SK-N-SH (cell line): Measurements from ENCODE around the gene PTPRJ. TPM values are rescaled to one million over a fixed set of nuclear protein-coding genes. Genes with fewer than 3 reads are reported as not detected.

Experiments
- CTCF ChIA-PET: fragments of 300-600, 350-600 bp; formaldehyde crosslinking; extraction: SDS; loops from one replicate; lab custom pipeline; 2021; lab: Yijun Ruan, JAX
- POLR2A ChIA-PET: fragments of 350-600 bp; sonication (Branson Sonifier 250); formaldehyde crosslinking; extraction: SDS; loops from one replicate; lab custom pipeline; 2020; ENCODE audit warnings: antibody characterized with exemption, inconsistent platforms; lab: Yijun Ruan, JAX
- DNase-seq: peaks from one replicate; pipeline ENCODE4 v3.0.0; 2012
- H2AFZ ChIP-seq: fragments of 200-600 bp; sonication (generic); 2 replicates; pipeline ENCODE4 v1.8.1; 2016; ENCODE audit warnings: antibody characterized with exemption, mild to moderate bottlenecking, low read depth
- H3F3A ChIP-seq: fragments of 200-600 bp; sonication (generic); replicated peaks from 2 replicates; pipeline ENCODE3; 2016; ENCODE audit warnings: antibody characterized with exemption, mild to moderate bottlenecking; ENCODE audit not compliant: insufficient read depth
- H3K27ac ChIP-seq, 2 experiments: fragments of 200-500 bp in 1 of 2; fragments of 200-600 bp in 1 of 2; sonication (Bioruptor generic) in 1 of 2; sonication (generic), shearing (Covaris generic) in 1 of 2; 2 replicates each; pipeline versions ENCODE4 v1.5.1 to v1.6.1; 2014 to 2016; ENCODE audit warnings: low read depth in 2 of 2, inconsistent platforms in 1 of 2, low read length in 1 of 2, mild to moderate bottlenecking in 1 of 2, mixed read lengths in 1 of 2
- H3K27me3 ChIP-seq: fragments of 200-600 bp; sonication (generic), shearing (Covaris generic); 2 replicates; pipeline ENCODE4 v1.6.1; 2016; ENCODE audit warnings: mixed run types; ENCODE audit not compliant: insufficient read depth
- H3K36me3 ChIP-seq, 2 experiments: fragments of 200-500 bp in 1 of 2; fragments of 200-600 bp in 1 of 2; sonication (Bioruptor generic) in 1 of 2; sonication (generic) in 1 of 2; replicated peaks in 1 of 2; 2 replicates each; pipeline versions ENCODE3 to v1.5.1; 2014 to 2016; ENCODE audit warnings: low read length in 1 of 2, mild to moderate bottlenecking in 1 of 2; ENCODE audit not compliant: insufficient read depth in 2 of 2, control insufficient read depth in 1 of 2
- H3K4me1 ChIP-seq, 2 experiments: fragments of 200-500 bp in 1 of 2; fragments of 200-600 bp in 1 of 2; sonication (Bioruptor generic) in 1 of 2; sonication (generic), shearing (Covaris generic) in 1 of 2; 2 replicates each; pipeline versions ENCODE4 v1.5.1 to v1.6.1; 2014 to 2016; ENCODE audit warnings: low read depth in 1 of 2, low read length in 1 of 2, mixed run types in 1 of 2; ENCODE audit not compliant: insufficient read depth in 2 of 2, control insufficient read depth in 1 of 2
- H3K4me2 ChIP-seq: fragments of 200-600 bp; sonication (generic), shearing (Covaris generic); 2 replicates; pipeline ENCODE4 v1.6.1; 2017; ENCODE audit warnings: mixed run types
- H3K4me3 ChIP-seq, 2 experiments: fragments of 200-500 bp in 1 of 2; fragments of 200-600 bp in 1 of 2; sonication (Bioruptor generic) in 1 of 2; sonication (generic), shearing (Covaris generic) in 1 of 2; 2 replicates each; pipeline versions ENCODE4 v1.5.1 to v1.8.1; 2014 to 2016; ENCODE audit warnings: low read depth in 2 of 2, inconsistent platforms in 1 of 2, low read length in 1 of 2, mild to moderate bottlenecking in 1 of 2, mixed read lengths in 1 of 2, moderate library complexity in 1 of 2
- H3K79me2 ChIP-seq: fragments of 200-600 bp; sonication (generic); 2 replicates; pipeline ENCODE4 v1.8.1; 2017; ENCODE audit warnings: mild to moderate bottlenecking; ENCODE audit not compliant: insufficient read depth
- H3K9ac ChIP-seq: fragments of 200-600 bp; sonication (generic); 2 replicates; pipeline ENCODE4 v1.6.1; 2017; ENCODE audit warnings: mixed run types
- H3K9me2 ChIP-seq: fragments of 200-600 bp; sonication (generic); 2 replicates; pipeline ENCODE4 v1.6.1; 2017; ENCODE audit warnings: mixed run types
- H3K9me3 ChIP-seq: fragments of 200-600 bp; sonication (generic); 2 replicates; pipeline ENCODE4 v1.6.1; 2017; ENCODE audit warnings: mixed run types, mild to moderate bottlenecking, moderate library complexity
- H4K20me1 ChIP-seq: fragments of 200-600 bp; sonication (generic); 2 replicates; pipeline ENCODE4 v1.6.1; 2017; ENCODE audit warnings: mild to moderate bottlenecking, mixed run types; ENCODE audit not compliant: insufficient read depth
- ELF1 ChIP-seq: IDR thresholded peaks from 2 replicates; pipeline ENCODE4 v1.4.0; 2012
- EZH2phosphoT487 ChIP-seq: fragments of 200-600 bp; sonication (generic); IDR thresholded peaks from 2 replicates; pipeline ENCODE4 v1.6.1; 2017; ENCODE audit warnings: low read depth, mixed run types, mild to moderate bottlenecking, antibody characterized with exemption, moderate library complexity, borderline replicate concordance
- GABPA ChIP-seq: IDR thresholded peaks from 2 replicates; pipeline ENCODE4 v1.4.0; 2012; ENCODE audit warnings: low read depth, mild to moderate bottlenecking
- JUND ChIP-seq: IDR thresholded peaks from 2 replicates; pipeline ENCODE4 v1.4.0; 2012
- MEF2A ChIP-seq: IDR thresholded peaks from 2 replicates; pipeline ENCODE4 v1.4.0; 2012; ENCODE audit warnings: low read depth, borderline replicate concordance
- NFIC ChIP-seq: IDR thresholded peaks from 2 replicates; pipeline ENCODE4 v1.4.0; 2012; ENCODE audit warnings: borderline replicate concordance
- NRF1 ChIP-seq: IDR thresholded peaks from 2 replicates; pipeline ENCODE4 v1.6.1; 2012; ENCODE audit warnings: low read depth, mild to moderate bottlenecking, low read length
- RAD21 ChIP-seq: IDR thresholded peaks from 2 replicates; pipeline ENCODE4 v1.6.1; 2012; ENCODE audit warnings: mild to moderate bottlenecking, low read length
- RFX5 ChIP-seq: IDR thresholded peaks from 2 replicates; pipeline ENCODE4 v1.6.1; 2012; ENCODE audit warnings: mild to moderate bottlenecking, improper control_type of control experiment, low read length
- RXRA ChIP-seq: IDR thresholded peaks from 2 replicates; pipeline ENCODE4 v1.4.0; 2012; ENCODE audit warnings: low read depth, mild to moderate bottlenecking, borderline replicate concordance
- SIN3A ChIP-seq: IDR thresholded peaks from 2 replicates; pipeline ENCODE4 v1.6.1; 2012; ENCODE audit warnings: low read depth, mild to moderate bottlenecking, low read length, moderate library complexity, borderline replicate concordance
- TAF1 ChIP-seq: IDR thresholded peaks from 2 replicates; pipeline ENCODE4 v1.6.1; 2012; ENCODE audit warnings: low read depth, mild to moderate bottlenecking, low read length, moderate library complexity, borderline replicate concordance
- TCF12 ChIP-seq: IDR thresholded peaks from 2 replicates; pipeline ENCODE4 v1.4.0; 2012
- YY1 ChIP-seq: IDR thresholded peaks from 2 replicates; pipeline ENCODE4 v1.4.0; 2012; ENCODE audit warnings: low read depth, mild to moderate bottlenecking
- WGBS: methylation state at CpG from one replicate; pipeline ENCODE4 v1.1.6; 2017; ENCODE audit warnings: low lambda C conversion rate; 5-methylcytosine and 5-hydroxymethylcytosine counted together
- polyA plus RNA-seq, 3 experiments: library from polyadenylated mRNA; depleted of rRNA; stranded (reverse); fragments of >200 nt; gene quantifications; 2 replicates each; pipeline ENCODE4 v1.2.3, GENCODE V29; 2012
- TF ChIP-seq, protein P1 (sequence below): fragments of 200-600 bp; sonication (generic); IDR thresholded peaks from 2 replicates; pipeline ENCODE4 v1.6.1; 2017; ENCODE audit warnings: antibody characterized with exemption, mild to moderate bottlenecking, moderate library complexity
- TF ChIP-seq, protein P2 (sequence below): fragments of 150-350 bp; IDR thresholded peaks from 2 replicates; pipeline ENCODE4 v1.6.1; 2017; ENCODE audit warnings: antibody characterized with exemption, low read length, low read depth, borderline replicate concordance
- TF ChIP-seq, protein P3 (sequence below): fragments of 150-350 bp; IDR thresholded peaks from 2 replicates; pipeline ENCODE4 v1.6.1; 2016; ENCODE audit warnings: mild to moderate bottlenecking, low read depth, low read length
- TF ChIP-seq, protein P4 (sequence below): IDR thresholded peaks from 2 replicates; pipeline ENCODE4 v1.4.0; 2012; ENCODE audit warnings: low read depth, borderline replicate concordance

The PTPRJ gene
- polyA plus RNA-seq, 1 of the 3 experiments (the other 2 are of a cell fraction): 4.5 TPM

DNA sequence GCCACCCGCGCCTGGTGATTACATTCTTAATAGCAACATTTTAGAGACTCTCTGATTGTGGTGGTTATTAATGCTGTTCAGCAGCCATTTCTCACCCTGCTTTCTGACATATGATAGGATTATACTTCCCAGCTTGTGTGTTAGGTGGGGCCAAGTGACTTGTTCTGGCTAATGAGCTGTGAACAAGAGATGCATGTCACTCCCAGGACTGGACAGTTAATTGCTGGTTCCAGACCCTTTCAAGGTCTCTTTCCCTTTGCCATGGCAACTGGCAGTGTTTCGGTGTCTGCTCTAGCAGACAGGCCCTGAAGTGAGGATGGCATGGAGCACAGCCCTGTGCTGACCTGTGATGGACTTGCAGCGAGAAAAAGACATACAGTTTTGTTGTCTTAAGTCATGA is 8.9 kb upstream of the PTPRJ start:
- Histone ChIP-seq H3K9me3 (no peaks in the 10 kb centered on the region), H3K9ac (no peak overlapping the region), H3K4me1 (peaks cover 4 to 9% of the 10 kb centered on the region in 2 experiments; a peak in 3 of 4 replicates), H2AFZ (0 out of 2 replicates have a peak overlapping the region, but pooled peaks have one; percentile 30), H3F3A (peaks cover 24% of the 10 kb centered on the region), H3K79me2 (no peaks in the 10 kb centered on the region), H3K4me3 (no peak overlapping the region), H3K36me3 (no peaks in the 10 kb centered on the region), H3K4me2 (no peak overlapping the region), H3K27ac (no peak overlapping the region), H4K20me1 (no peaks in the 10 kb centered on the region), H3K27me3 (no peaks in the 10 kb centered on the region), H3K9me2 (no peaks in the 10 kb centered on the region)
- ChIA-PET POLR2A (interaction anchor here (0.7 kb wide), 1 partner anchor 9 kb away, joined by 3 read pairs; no protein-coding TSS in a partner anchor), CTCF (interaction anchor here (1.0 kb wide), 1 partner anchor 138 kb away, joined by 3 read pairs; no protein-coding TSS in a partner anchor)
- TF ChIP-seq RAD21: no peak
- TF ChIP-seq, protein P1, sequence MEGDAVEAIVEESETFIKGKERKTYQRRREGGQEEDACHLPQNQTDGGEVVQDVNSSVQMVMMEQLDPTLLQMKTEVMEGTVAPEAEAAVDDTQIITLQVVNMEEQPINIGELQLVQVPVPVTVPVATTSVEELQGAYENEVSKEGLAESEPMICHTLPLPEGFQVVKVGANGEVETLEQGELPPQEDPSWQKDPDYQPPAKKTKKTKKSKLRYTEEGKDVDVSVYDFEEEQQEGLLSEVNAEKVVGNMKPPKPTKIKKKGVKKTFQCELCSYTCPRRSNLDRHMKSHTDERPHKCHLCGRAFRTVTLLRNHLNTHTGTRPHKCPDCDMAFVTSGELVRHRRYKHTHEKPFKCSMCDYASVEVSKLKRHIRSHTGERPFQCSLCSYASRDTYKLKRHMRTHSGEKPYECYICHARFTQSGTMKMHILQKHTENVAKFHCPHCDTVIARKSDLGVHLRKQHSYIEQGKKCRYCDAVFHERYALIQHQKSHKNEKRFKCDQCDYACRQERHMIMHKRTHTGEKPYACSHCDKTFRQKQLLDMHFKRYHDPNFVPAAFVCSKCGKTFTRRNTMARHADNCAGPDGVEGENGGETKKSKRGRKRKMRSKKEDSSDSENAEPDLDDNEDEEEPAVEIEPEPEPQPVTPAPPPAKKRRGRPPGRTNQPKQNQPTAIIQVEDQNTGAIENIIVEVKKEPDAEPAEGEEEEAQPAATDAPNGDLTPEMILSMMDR: no peak
- TF ChIP-seq, protein P2, sequence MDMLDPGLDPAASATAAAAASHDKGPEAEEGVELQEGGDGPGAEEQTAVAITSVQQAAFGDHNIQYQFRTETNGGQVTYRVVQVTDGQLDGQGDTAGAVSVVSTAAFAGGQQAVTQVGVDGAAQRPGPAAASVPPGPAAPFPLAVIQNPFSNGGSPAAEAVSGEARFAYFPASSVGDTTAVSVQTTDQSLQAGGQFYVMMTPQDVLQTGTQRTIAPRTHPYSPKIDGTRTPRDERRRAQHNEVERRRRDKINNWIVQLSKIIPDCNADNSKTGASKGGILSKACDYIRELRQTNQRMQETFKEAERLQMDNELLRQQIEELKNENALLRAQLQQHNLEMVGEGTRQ: no peak
- TF ChIP-seq TAF1: no peak
- no peak for TF ChIP-seq SIN3A
- TF ChIP-seq RFX5: no peak
- TF ChIP-seq TCF12: no peak
- TF ChIP-seq JUND: no peak
- 96% methylated on average over 4 of the region's 4 CpGs for WGBS
- peak; percentile 47 for DNase-seq

DNA sequence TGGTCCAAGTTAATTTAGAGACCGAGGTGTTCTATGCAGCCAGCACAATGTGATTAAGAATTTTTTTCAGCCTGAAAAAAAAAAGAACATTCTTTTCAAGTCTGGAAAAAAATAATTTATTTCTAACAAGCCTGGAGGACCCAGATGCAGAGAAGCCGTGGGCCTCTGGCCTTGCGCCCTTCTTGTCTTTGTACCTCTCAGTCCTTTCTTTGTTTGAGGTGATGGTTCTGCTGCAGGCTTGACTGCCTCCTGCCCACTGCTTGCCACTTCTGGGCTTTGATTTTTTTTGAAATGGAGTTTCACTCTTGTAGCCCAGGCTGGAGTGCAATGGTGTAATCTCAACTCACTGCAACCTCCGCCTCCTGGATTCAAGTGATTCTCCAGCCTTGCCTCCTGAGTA is 7.2 kb upstream of the PTPRJ start:
- CTCF ChIA-PET: interaction anchor here (0.7 to 1.1 kb wide), 2 partner anchors 39 to 136 kb away, joined by 3 read pairs; no protein-coding TSS in a partner anchor
- Histone ChIP-seq H3K9ac (peak overlapping the region; percentile 62; the same call in 1 of the 2 replicates), H3K27me3 (no peaks in the 10 kb centered on the region), H3K4me3 (no peak overlapping the region), H3K9me3 (no peaks in the 10 kb centered on the region), H4K20me1 (no peaks in the 10 kb centered on the region), H3K27ac (peak overlapping the region in 1 of 2 experiments; percentile 89; a peak in 2 of 4 replicates), H3K79me2 (no peaks in the 10 kb centered on the region), H2AFZ (no peak overlapping the region), H3K9me2 (no peaks in the 10 kb centered on the region), H3K36me3 (no peaks in the 10 kb centered on the region), H3K4me2 (no peak overlapping the region), H3F3A (peaks cover 24% of the 10 kb centered on the region), H3K4me1 (peaks cover 2 to 9% of the 10 kb centered on the region in 2 experiments; a peak in 3 of 4 replicates)
- POLR2A ChIA-PET: no interaction called here
- DNase-seq: no peak
- no peak for TF ChIP-seq RFX5
- no peak for TF ChIP-seq SIN3A
- no peak for TF ChIP-seq GABPA
- no peak for TF ChIP-seq RXRA
- TF ChIP-seq ELF1: no peak
- no peak for TF ChIP-seq TAF1
- TF ChIP-seq MEF2A: no peak
- no peak for TF ChIP-seq NRF1
- TF ChIP-seq, protein P1: no peak
- TF ChIP-seq YY1: no peak
- TF ChIP-seq TCF12: no peak
- TF ChIP-seq, protein P3, sequence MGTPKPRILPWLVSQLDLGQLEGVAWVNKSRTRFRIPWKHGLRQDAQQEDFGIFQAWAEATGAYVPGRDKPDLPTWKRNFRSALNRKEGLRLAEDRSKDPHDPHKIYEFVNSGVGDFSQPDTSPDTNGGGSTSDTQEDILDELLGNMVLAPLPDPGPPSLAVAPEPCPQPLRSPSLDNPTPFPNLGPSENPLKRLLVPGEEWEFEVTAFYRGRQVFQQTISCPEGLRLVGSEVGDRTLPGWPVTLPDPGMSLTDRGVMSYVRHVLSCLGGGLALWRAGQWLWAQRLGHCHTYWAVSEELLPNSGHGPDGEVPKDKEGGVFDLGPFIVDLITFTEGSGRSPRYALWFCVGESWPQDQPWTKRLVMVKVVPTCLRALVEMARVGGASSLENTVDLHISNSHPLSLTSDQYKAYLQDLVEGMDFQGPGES: no peak
- TF ChIP-seq, protein P4, sequence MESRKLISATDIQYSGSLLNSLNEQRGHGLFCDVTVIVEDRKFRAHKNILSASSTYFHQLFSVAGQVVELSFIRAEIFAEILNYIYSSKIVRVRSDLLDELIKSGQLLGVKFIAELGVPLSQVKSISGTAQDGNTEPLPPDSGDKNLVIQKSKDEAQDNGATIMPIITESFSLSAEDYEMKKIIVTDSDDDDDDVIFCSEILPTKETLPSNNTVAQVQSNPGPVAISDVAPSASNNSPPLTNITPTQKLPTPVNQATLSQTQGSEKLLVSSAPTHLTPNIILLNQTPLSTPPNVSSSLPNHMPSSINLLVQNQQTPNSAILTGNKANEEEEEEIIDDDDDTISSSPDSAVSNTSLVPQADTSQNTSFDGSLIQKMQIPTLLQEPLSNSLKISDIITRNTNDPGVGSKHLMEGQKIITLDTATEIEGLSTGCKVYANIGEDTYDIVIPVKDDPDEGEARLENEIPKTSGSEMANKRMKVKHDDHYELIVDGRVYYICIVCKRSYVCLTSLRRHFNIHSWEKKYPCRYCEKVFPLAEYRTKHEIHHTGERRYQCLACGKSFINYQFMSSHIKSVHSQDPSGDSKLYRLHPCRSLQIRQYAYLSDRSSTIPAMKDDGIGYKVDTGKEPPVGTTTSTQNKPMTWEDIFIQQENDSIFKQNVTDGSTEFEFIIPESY: no peak
- no peak for TF ChIP-seq NFIC
- TF ChIP-seq EZH2phosphoT487: no peak
- WGBS: 98% methylated on average over 4 of the region's 4 CpGs
